Endothelial cell of umbilical vein (primary cell): ENCODE measurements around the gene PFKFB3.

Source experiments
- CTCF ChIP-seq, 2 donors: IDR thresholded peaks; 1 replicate in 1 of 2; 2 replicates in 1 of 2; pipeline ENCODE4 v1.5.1; 2011; ENCODE audit warnings: low read length in 2 of 2, mild to moderate bottlenecking in 2 of 2, moderate library complexity in 2 of 2, control low read depth in 1 of 2, inconsistent platforms in 1 of 2, low read depth in 1 of 2; ENCODE audit not compliant: insufficient read depth in 1 of 2; ENCODE audit errors: extremely low read depth in 1 of 2
- EZH2 ChIP-seq: IDR thresholded peaks from 2 replicates; pipeline ENCODE4 v1.6.1; 2012; ENCODE audit warnings: borderline replicate concordance, low read depth, mild to moderate bottlenecking, moderate library complexity, low read length, inconsistent platforms; ENCODE audit not compliant: severe bottlenecking
- FOS ChIP-seq: IDR thresholded peaks from 2 replicates; pipeline ENCODE4 v1.6.1; 2011; ENCODE audit warnings: mild to moderate bottlenecking, low read length, moderate library complexity, borderline replicate concordance; ENCODE audit not compliant: insufficient read depth
- GATA2 ChIP-seq: IDR thresholded peaks from 2 replicates; pipeline ENCODE4 v1.7.0; 2011; ENCODE audit warnings: low read depth, mild to moderate bottlenecking, moderate library complexity, mixed read lengths, low read length; ENCODE audit not compliant: insufficient read length, insufficient read depth
- JUN ChIP-seq: IDR thresholded peaks from 2 replicates; pipeline ENCODE4 v1.6.1; 2011; ENCODE audit warnings: borderline replicate concordance, low read depth; ENCODE audit not compliant: insufficient read length, insufficient read depth
- MAX ChIP-seq: IDR thresholded peaks from 2 replicates; pipeline ENCODE4 v1.6.1; 2011; ENCODE audit not compliant: insufficient read depth, insufficient read length
- MYC ChIP-seq: IDR thresholded peaks from one replicate; pipeline ENCODE4 v1.6.1; 2011; ENCODE audit warnings: mild to moderate bottlenecking, low read depth, low read length
- POLR2A ChIP-seq: IDR thresholded peaks from 2 replicates; pipeline ENCODE4 v1.6.1; 2012; ENCODE audit warnings: low read depth, mild to moderate bottlenecking, control low read depth, low read length
- POLR2AphosphoS5 ChIP-seq: IDR thresholded peaks from 2 replicates; pipeline ENCODE4 v1.6.1; 2012; ENCODE audit warnings: low read depth, mild to moderate bottlenecking, control low read depth, low read length, moderate library complexity; ENCODE audit not compliant: insufficient read depth

DNA sequence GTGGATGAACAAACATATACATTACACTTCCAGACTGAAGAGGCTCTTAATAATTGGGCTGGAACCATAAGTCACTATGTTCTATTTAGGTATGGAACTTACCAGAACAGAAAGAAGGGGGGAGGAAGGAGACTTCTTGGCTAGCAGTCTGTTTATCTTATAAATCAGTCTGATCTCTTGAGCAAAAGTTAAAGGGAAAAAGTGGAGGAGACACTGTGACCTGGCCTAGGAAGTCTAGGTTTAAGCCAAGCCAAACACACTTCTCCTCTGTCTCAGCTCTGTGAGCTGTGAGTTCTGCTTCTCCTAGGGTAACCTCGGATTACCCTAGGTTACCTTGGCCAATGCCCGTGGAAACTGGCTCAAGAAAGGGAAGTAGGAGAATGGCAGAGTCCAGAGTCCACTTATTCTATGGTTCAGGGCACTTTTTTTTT is 95.2 kb downstream of the PFKFB3 start:
- TF ChIP-seq CTCF (IDR thresholded peaks at IDR 0.05; ENCODE audit: extremely low read depth in 1 of 2, insufficient read depth in 1 of 2, low read depth in 1 of 2, low read length in 2 of 2) (no peak), POLR2AphosphoS5 (no peak), JUN (no peak), POLR2A (no peak), MYC (no peak), MAX (no peak), EZH2 (no peak), FOS (no peak), GATA2 (no peak)
